Activated T-helper 9 cell treated with anti-CD3 and anti-CD28 coated beads, Interleukin-2, amount 50 U/mL, for 16 hours (primary cell): ENCODE data around the gene MPC1.

Experiments
- DNase-seq: peaks from one replicate; pipeline ENCODE4 v3.0.0-alpha.2; 2020; ENCODE audit warnings: low read depth

MPC1 gene

DNA sequence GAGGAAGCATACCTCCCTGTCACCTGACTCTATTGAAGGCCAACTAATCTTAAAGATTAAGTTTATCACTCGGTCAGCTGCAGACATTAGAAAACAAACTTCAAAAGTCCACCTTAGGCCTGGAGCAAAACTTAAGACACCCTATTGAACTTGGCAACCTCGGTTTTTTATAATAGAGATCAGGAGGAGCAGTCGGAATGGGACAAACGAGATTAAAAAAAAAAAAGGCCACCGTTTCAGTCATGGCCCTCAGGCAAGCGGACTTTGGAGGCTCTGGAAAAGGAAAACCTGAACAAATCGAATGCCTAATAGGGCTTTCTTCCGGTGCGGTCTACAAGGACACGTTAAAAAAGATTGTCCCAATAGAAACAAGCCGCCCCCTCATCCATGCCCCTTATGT is 67.3 kb downstream of the MPC1 start:
- DNase-seq: no peak
